Measurements from ENCODE around the gene RPS21. TPM values are rescaled to one million over a fixed set of nuclear protein-coding genes. Genes with fewer than 3 reads are reported as not detected.

Gene RPS21
- total RNA-seq, 1 experiment from 2014 or later: 2,418 TPM

Other genes with a start within 250 kb of the RPS21 start
- gene PSMA7, start 243.7 kb upstream of the RPS21 start, total RNA-seq (2014; rRNA removed; shearing (Covaris generic)): 550 and 564 TPM in 2 replicates
- 12.8 and 13.0 TPM in 2 replicates for gene SS18L1, start 243.3 kb upstream of the RPS21 start, total RNA-seq (2014; rRNA removed; shearing (Covaris generic))
- 36.8 and 39.1 TPM in 2 replicates for gene MTG2, start 204.1 kb upstream of the RPS21 start, total RNA-seq (2014; rRNA removed; shearing (Covaris generic))
- not detected in 2 replicates for gene HRH3, start 166.8 kb upstream of the RPS21 start, total RNA-seq (2014; rRNA removed; shearing (Covaris generic))
- gene OSBPL2, start 148.6 kb upstream of the RPS21 start, total RNA-seq (2014; rRNA removed; shearing (Covaris generic)): 13.4 and 17.6 TPM in 2 replicates
- 450 and 452 TPM in 2 replicates for gene ADRM1, start 84.1 kb upstream of the RPS21 start, total RNA-seq (2014; rRNA removed; shearing (Covaris generic))
- gene LAMA5, start 19.8 kb upstream of the RPS21 start, total RNA-seq (2014; rRNA removed; shearing (Covaris generic)): 12.1 and 20.1 TPM in 2 replicates
- 2.9 and 3.3 TPM in 2 replicates for gene CABLES2, start 20.2 kb downstream of the RPS21 start, total RNA-seq (2014; rRNA removed; shearing (Covaris generic))
- not detected in 2 replicates for gene RBBP8NL, start 40.4 kb downstream of the RPS21 start, total RNA-seq (2014; rRNA removed; shearing (Covaris generic))
- gene GATA5, start 88.9 kb downstream of the RPS21 start, total RNA-seq (2014; rRNA removed; shearing (Covaris generic)): not detected in 2 replicates

Data from HT1080 (cell line).